ENCODE data around the gene GALR1.

GALR1 gene

DNA sequence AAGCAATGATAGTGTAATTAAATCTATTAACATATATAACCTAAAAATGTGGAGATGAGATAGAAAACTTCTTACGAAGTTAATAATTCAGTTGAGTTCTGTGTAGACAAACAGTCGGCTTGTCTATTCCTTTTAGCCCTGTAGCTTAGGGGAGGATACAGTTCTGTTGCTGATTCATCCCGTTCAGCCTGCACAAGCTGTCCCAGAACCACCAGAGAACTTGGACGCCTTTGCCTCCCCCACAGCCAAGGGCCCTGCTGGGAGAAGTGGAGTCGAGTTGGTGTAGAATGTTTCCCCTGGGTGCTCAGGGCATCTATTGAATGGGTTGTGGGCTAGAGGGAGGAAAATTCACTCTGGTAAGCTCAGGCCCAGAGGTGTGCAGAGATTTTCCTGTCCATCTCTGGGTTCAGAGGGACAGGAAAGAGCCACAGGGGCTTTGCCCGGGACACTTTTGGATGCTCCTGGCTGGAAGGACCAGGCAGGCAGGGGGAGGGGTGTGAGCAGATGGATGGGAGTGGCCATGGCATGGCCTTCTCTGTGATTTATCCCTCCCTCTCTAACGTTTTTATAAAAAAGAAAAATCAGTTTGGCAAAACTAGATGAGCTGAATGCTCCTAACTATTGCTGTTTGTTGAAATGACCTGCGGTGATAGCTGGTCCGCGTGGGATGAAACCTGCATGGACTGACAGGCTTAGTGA is 42.8 kb upstream of the GALR1 start:
- Histone ChIP-seq H3K4me3 (ENCODE audit: low read length) (no peak overlapping the region), H3K9me2 (replicated peaks; ENCODE audit: insufficient read depth, low read length) (no peaks in the 10 kb centered on the region), H3K4me2 (ENCODE audit: low read depth, low read length) (no peak overlapping the region), H3K4me1 (ENCODE audit: low read length) (no peaks in the 10 kb centered on the region), H4K20me1 (ENCODE audit: insufficient read depth, low read length) (no peaks in the 10 kb centered on the region), H3F3A (ENCODE audit: insufficient read depth, low read length) (no peaks in the 10 kb centered on the region), H3K9me3 (replicated peaks; ENCODE audit: insufficient read depth, low read length) (no peaks in the 10 kb centered on the region), H2AFZ (ENCODE audit: low read length) (no peak overlapping the region), H3K27me3 (replicated peaks; ENCODE audit: insufficient read depth, low read length) (no peaks in the 10 kb centered on the region), H3K36me3 (replicated peaks; ENCODE audit: insufficient read depth, low read length) (no peaks in the 10 kb centered on the region), H3K27ac (ENCODE audit: low read length) (no peak overlapping the region), H3K9ac (ENCODE audit: low read length) (no peak overlapping the region), H3K79me2 (ENCODE audit: low read length) (no peaks in the 10 kb centered on the region)
- TF ChIP-seq EZH2 (optimal IDR thresholded peaks at IDR 0.05; ENCODE audit: low read depth, low read length) (no peak), EZH2phosphoT487 (IDR thresholded peaks at IDR 0.05; ENCODE audit: low read length) (no peak)
- TF ChIP-seq, protein P1, sequence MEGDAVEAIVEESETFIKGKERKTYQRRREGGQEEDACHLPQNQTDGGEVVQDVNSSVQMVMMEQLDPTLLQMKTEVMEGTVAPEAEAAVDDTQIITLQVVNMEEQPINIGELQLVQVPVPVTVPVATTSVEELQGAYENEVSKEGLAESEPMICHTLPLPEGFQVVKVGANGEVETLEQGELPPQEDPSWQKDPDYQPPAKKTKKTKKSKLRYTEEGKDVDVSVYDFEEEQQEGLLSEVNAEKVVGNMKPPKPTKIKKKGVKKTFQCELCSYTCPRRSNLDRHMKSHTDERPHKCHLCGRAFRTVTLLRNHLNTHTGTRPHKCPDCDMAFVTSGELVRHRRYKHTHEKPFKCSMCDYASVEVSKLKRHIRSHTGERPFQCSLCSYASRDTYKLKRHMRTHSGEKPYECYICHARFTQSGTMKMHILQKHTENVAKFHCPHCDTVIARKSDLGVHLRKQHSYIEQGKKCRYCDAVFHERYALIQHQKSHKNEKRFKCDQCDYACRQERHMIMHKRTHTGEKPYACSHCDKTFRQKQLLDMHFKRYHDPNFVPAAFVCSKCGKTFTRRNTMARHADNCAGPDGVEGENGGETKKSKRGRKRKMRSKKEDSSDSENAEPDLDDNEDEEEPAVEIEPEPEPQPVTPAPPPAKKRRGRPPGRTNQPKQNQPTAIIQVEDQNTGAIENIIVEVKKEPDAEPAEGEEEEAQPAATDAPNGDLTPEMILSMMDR (IDR thresholded peaks at IDR 0.05; ENCODE audit: low read length), result no peak
- DNase-seq, result no peak

DNA sequence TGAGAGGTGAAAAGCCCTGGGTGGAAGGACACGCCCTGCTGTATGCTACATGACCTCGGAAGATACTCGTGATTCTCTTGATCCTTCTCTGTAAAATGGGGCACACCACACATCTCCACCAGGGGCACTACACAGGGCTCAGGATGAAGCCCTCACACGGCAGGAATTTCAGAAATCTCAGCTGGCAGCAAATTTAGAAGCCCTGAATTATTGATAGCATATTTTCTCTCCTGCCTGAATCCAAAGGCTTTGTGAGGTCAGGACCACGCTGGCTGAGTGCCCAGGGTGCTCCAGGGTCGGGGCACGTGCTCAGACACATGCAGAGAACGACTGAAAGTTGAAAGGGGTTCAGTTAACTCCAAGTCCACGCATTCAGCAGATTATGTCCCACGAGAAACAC is 42.1 kb upstream of the GALR1 start:
- no peaks in the 10 kb centered on the region for H3K36me3 ChIP-seq (replicated peaks; ENCODE audit: insufficient read depth, low read length)
- TF ChIP-seq, protein P1 (IDR thresholded peaks at IDR 0.05; ENCODE audit: low read length), result peak; percentile 60
- TF ChIP-seq EZH2phosphoT487 (IDR thresholded peaks at IDR 0.05; ENCODE audit: low read length), result no peak
- H3K4me1 ChIP-seq (ENCODE audit: low read length), result no peaks in the 10 kb centered on the region
- no peak overlapping the region for H3K4me3 ChIP-seq (ENCODE audit: low read length)
- H3K79me2 ChIP-seq (ENCODE audit: low read length), result no peaks in the 10 kb centered on the region
- H3K4me2 ChIP-seq (ENCODE audit: low read depth, low read length), result peak overlapping the region; percentile 8; the same call in 1 of the 2 replicates
- no peak overlapping the region for H3K9ac ChIP-seq (ENCODE audit: low read length)
- H3K9me2 ChIP-seq (replicated peaks; ENCODE audit: insufficient read depth, low read length), result no peaks in the 10 kb centered on the region
- no peak overlapping the region for H3K27ac ChIP-seq (ENCODE audit: low read length)
- H4K20me1 ChIP-seq (ENCODE audit: insufficient read depth, low read length), result no peaks in the 10 kb centered on the region
- H3K27me3 ChIP-seq (replicated peaks; ENCODE audit: insufficient read depth, low read length), result no peaks in the 10 kb centered on the region
- H3K9me3 ChIP-seq (replicated peaks; ENCODE audit: insufficient read depth, low read length), result no peaks in the 10 kb centered on the region
- DNase-seq, result peak; percentile 65
- no peak overlapping the region for H2AFZ ChIP-seq (ENCODE audit: low read length)
- H3F3A ChIP-seq (ENCODE audit: insufficient read depth, low read length), result no peaks in the 10 kb centered on the region

DNA sequence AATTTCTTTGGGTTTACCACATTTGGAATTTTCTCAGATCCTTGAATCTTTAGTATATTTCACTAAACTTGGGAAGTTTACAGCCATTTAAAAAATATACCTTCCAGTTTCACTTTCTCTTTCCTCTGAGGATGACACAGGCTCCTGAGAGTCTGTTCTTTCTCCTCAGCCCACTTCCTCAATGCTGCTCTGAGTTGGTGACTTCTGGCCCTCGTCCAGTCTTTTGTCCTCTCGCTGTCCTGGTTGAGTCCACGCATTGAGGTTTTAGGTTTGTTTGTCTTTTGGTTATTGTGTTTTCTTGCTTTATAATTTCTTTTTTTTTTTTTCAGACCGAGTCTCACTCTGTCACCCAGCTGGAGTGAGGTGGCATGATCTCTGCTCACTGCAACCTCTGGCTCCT is 40.7 kb upstream of the GALR1 start:
- H3K9me3 ChIP-seq (replicated peaks; ENCODE audit: insufficient read depth, low read length), result no peaks in the 10 kb centered on the region
- H3K9me2 ChIP-seq (replicated peaks; ENCODE audit: insufficient read depth, low read length), result no peaks in the 10 kb centered on the region
- H3K4me2 ChIP-seq (ENCODE audit: low read depth, low read length), result peak overlapping the region; percentile 84
- TF ChIP-seq EZH2phosphoT487 (IDR thresholded peaks at IDR 0.05; ENCODE audit: low read length), result no peak
- TF ChIP-seq EZH2 (optimal IDR thresholded peaks at IDR 0.05; ENCODE audit: low read depth, low read length), result no peak
- TF ChIP-seq, protein P1 (IDR thresholded peaks at IDR 0.05; ENCODE audit: low read length), result no peak
- peak overlapping the region; percentile 48 for H3K4me3 ChIP-seq (ENCODE audit: low read length)
- H3K9ac ChIP-seq (ENCODE audit: low read length), result peak overlapping the region; percentile 33; the same call in 1 of the 2 replicates
- H3K79me2 ChIP-seq (ENCODE audit: low read length), result no peaks in the 10 kb centered on the region
- H3K27ac ChIP-seq (ENCODE audit: low read length), result peak overlapping the region; percentile 47; the same call in 1 of the 2 replicates
- H2AFZ ChIP-seq (ENCODE audit: low read length), result peak overlapping the region; percentile 82
- H3K27me3 ChIP-seq (replicated peaks; ENCODE audit: insufficient read depth, low read length), result no peaks in the 10 kb centered on the region
- no peaks in the 10 kb centered on the region for H3F3A ChIP-seq (ENCODE audit: insufficient read depth, low read length)
- DNase-seq, result peak; percentile 59
- H3K36me3 ChIP-seq (replicated peaks; ENCODE audit: insufficient read depth, low read length), result no peaks in the 10 kb centered on the region
- no peaks in the 10 kb centered on the region for H3K4me1 ChIP-seq (ENCODE audit: low read length)
- H4K20me1 ChIP-seq (ENCODE audit: insufficient read depth, low read length), result no peaks in the 10 kb centered on the region
